AG08396 (cell line): Measurements from ENCODE around the gene ROBO2.

Experiments used
- DNase-seq: peaks from one replicate; pipeline ENCODE4 v3.0.0; 2012; ENCODE audit warnings: low spot score, mixed read lengths

The ROBO2 gene

DNA sequence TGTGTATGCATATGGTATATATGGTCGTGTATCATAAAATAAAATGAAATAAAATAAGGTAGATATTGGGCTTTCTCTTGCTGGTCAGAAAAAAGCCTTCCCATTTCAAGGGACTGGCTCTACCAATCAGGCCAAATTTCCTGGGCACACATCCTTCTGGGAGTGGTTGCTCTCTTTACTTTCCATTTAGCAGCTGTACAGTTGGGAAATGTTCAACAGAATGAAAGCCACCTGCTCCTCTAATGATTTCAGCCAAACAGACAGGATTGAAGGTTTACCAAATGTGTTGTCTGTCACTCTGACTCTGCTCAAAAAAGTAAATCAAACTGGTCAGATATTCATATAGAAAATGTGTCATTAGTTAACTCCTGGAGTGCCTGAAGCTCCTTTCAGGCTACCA is 380.4 kb downstream of the ROBO2 start:
- DNase-seq, result no peak

DNA sequence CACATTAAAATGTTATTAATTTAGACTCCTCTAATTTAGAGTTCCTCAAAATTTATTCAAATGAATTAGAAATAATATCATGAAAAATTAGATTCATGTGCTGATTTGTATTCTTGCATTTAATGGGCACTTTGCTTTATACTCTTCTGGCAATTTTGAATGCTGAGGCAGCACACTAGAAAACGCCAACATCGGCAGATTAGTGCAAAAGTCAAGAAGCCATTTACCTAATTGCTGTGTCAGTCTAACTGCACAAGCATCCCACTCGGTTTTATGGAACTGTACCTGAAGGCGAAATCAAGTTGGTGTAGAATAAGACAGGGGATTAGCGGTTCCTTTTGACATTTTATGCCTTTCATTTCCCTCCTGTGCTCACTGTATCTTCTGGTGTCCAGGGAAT is 382.0 kb downstream of the ROBO2 start:
- DNase-seq, result no peak

DNA sequence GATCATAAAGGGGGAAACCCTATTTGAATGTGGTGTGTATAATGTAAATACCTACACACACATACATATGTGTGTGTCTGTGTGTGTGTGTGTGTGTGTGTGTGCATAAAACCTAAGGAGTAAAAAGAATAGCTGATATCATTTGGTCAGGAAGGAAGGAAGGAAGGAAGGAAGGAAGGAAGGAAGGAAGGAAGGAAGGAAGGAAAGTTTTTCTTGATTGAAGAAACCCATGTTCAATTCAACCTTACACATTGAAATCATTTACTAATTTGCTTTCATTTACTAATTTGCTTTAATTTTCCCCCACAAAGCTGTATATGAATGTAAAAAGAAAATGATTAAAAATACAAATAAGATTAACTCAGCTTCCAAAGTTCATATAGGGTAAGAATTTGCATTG is 386.6 kb downstream of the ROBO2 start:
- DNase-seq, result no peak

DNA sequence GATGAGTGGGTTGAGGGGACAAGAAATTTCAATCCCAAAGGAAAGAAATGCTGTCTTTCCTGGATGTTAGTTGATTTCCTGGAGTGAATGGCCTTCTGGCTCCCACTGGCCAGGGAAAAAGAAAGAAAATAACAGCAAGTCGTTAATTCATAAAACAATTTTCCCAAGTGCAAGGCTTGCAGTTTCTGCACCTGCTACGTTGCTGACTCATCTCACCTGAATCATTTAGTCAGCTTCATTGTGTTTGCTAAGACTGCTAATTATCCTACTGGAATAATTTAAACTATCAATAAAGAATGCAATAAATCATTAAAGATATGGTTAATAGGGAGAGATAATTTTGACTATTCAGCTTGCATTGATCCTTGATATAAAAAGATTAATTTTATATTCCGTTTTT is 387.6 kb downstream of the ROBO2 start:
- no peak for DNase-seq

DNA sequence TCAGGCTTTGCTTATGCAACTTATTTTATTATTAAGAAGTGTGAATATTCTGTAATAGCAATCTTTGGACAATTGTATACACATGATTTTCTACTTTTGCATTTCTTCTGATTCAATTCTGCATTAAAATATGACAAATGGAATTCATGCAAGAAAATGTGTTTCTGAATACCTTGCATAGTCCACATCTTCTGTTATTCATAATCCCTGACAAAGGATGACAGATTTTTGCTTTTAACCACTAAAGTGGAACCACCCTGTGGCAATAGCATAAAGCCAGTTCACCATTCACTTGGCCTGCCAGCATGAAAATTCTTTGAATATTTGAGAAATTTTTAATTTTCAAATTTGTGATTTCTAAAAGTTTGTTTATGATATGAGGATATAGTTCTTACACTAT is 397.0 kb downstream of the ROBO2 start:
- DNase-seq, result no peak

DNA sequence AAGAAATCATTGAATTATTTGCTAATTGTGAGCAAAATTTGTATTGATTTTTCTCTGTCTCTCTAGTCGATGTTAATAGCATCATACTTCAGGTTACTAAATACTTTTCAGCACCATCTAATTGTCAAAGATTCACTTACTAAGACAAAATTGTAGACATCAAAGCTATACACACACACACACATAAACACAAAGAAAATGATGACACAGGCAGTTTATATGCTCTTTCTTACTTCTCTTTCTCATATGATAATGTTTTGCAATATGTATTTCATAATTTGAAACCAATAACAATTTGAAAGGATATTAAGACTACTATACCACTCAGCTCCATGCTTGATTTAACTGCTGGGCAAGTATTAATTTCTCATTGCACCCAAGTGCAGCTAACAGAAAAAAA is 406.2 kb downstream of the ROBO2 start:
- DNase-seq, result no peak

DNA sequence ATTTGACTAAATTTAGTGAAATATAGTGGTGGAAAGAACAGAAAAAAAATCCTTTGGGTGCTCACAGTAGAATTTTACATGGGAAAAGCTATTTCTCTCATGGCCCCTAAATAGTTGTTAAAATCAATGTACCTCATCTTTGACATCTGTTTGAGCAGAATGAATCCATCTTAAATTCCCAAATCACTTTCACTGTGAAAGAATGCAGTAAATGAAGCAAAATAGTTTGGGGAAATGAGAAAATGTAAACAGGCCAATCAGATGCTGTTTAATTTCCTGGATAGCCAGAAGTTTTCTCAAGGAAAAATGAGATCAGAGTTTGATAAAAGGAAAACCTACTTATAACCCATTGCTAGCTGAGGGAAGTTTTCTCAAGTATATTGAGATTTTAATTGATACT is 406.9 kb downstream of the ROBO2 start:
- no peak for DNase-seq

DNA sequence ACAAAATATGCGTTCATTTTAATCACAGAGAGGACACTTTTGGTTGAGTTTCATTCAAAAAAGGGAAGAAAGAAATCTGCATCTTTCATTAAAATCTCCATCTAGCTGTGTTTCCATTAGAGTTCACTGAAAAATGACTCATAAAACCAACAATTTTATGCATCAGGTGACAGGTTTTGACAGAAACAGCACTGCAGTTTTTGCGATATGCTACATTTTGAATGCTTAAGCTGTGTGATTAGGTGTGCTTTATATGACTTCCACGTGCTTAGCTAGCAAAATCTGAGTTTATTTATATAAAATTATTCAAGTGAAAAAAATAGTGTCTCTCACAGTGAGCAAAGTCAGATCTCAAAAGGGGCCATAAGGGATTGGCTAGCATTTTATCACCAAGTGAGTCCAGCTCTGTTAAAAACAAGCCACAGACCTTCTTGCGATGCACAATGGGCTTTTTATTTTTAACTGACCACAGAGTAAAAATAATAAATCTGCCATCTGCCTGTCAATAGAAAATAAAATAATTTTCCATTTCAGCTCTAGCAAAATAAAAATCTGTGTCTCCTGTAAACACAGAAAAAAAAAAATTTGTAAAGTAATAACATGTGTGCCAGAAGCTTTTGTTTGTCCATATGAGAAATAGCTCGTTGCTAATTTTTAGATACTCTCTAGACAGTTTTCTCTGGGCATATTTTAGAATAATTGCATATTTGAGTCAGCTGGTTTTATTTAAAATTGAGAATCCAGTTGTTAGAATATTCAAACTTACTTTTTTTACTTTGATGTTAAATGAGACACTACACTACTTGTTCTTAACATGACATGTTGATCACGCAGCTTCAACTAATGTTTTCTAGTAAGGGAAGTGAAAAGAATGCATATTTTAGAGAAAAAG is 409.8 kb downstream of the ROBO2 start:
- DNase-seq, result no peak

DNA sequence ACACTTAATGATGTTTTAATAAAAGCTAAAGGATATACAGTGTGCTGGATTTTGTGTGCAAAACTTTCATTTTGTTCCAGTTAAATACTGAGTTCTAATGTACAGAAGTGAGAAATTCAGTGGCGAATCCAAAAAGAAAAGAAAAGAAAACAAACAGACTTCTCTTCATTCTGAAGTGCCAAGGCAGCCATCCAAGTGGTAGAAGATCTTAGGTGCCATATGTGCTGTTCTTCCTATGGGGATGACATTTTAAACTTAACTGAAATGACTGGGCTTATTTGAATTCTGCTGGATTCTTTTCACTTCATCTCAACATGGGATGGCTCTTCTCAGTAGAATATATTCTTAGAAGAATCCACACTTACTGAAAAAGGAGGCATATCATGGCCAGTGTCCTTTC is 416.5 kb downstream of the ROBO2 start:
- DNase-seq, result no peak

DNA sequence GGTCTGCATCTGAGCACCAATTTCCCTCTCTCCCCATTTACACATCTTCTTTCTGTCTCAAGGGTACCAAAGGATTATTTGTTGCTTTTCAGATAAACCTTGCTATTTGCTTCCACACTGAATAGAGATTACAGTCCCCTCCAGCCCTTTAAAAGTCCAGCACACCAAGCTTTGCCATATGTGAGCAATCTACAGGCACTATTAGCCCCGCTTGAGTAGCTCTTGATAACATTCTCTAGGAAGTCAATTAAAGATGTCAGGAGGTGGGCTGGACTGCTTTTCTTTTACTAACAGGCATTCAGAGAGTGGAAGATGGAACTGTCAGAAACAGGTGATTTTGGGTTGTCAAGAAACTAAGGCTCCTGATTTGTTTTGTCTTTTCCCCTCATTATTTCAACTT is 417.0 kb downstream of the ROBO2 start:
- no peak for DNase-seq

DNA sequence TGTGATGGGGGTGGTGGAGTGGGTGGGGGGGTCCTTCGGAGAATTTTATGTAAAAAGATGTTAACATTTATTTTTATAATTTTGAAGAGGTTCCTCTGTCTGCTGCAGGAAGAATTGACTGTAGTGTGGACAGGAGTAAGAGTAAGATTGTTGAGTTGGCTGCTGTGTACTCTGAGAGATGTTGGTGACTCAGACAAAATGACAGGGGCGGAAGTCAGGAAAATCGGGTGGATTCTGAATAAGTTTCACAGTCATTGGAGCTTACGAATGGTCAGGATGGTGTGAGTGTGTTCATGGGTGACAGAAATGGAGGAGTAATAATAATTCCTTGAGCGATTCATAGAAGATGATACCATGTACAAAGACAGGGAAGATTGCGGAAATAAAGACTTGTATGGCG is 420.0 kb downstream of the ROBO2 start:
- no peak for DNase-seq

DNA sequence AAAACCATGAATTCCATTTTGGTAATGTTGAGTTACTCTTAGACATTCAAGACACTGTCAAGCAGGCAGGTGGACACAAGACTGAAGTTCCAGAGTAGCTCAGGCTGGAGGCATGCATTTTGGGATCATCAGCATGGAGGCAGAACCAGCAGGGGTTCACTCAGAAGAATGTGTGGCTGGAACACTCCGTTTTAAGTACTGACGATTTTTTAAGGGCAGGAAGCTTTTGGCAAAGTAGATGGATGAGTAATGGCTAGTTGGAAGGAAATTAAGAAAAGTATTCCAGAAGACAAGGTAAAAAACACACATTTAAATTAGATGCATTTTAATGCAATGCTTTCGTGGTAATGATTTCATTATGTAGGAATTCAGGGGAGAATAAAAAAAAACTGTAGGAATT is 420.4 kb downstream of the ROBO2 start:
- no peak for DNase-seq

DNA sequence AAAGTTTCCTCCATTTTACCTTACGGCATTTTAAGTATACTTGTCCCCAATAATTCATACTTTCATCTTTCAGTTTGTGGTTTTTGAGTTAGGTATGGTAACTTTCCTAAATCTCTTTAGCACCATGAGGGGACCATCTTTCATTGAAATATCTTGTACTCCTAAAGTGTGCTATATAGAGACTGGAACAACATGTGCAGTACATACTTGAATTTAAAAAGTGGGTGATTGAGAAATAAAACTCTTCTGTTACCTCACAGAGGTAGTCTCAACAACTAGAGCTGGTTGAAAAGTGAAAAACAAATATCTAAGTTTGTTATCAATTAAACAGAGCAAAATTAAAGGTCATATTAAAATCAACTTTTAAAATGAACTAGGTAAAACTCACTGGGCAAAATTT is 423.1 kb downstream of the ROBO2 start:
- no peak for DNase-seq

DNA sequence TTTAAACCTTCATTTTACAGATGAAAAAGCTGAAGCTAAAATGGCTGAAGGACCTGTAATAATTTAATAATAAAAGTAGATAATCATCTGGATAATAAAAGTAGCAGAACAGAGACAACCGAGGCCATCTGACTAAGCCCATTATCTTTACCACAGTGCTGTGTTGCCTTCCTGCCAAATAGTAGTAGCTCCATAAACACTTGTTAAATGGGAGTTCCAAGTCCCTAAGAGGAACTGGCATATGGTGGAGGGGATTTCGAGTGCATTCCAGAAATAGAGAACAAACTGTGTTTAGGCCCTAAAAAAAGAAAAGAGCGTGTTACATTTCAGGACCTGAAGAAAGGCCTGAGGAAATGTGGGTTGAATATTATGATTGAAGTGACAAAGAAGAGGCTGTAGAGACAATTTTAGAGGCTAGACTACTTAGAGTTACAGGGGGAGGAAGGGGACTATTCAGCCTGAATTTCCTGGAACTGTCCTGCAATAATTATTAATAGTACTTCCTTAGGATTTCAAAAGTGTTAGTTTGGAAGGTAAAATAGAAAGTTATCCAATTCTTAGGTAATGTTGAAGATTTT is 424.3 kb downstream of the ROBO2 start:
- DNase-seq, result no peak

DNA sequence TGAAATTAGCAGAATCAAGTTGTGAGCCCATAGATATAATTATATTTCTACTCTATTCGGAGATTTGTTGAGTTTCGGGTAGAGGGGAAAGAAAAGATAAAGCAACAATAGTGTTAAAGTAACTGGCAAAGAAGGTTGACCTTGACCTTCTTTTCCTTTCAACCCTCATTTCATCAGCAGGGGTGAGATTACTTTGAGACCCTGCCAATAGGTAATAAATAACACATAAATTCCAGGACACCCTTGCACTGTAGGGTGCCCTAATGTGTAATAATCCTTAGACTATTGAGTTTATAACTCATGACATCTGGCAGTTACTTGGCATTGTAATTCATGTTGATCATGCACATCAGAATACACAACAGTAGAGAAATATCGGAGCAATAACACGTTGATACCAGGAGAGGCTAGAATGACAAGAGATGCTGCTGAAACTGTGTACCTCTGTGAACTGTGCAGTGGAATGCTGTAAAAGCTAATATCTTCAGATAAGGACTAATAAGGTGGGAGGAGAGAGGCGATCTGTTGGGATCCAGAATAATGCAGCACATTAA is 426.7 kb downstream of the ROBO2 start:
- no peak for DNase-seq

DNA sequence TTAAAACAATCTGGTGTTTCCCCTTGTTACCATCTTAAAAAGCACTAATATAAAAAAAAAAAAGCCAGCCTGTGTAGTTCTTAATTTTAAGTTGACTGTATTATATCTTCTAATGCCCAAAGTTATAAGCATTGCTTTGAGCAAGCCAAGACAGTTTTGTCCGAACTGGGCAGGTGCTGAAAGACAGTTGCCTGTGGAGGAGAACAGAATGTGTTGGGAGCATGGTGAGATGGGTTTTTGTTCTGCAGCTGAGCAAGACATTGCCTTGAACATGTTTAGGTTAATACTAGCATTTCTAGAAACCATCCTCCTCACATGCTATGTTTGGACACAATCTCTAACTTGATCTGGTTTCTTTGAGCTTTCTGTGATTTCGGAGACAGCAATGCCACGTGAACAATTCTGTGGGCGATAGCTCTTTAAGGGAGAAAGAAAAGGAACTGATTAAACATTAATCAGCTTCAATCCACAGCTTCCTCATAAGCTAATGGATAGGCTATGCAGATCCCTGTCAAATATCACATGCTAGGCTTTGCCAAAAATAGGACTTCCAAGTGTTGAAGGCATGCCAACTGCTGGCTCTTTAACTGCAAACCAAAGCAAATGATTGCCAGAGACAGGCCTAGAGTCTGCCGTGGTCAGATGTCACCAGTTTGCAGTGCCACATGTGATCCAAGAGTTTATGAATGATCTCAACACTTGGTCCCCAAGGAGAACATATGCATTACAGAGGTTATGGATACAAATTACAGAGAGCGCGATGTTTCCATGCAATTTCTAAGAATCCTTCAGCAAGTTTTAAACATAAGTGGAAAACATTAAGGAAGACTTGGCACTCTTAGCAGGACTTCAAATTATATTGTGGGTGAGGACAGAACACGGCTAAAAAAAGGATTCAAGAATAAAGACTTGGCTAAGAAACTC is 428.1 kb downstream of the ROBO2 start:
- DNase-seq, result no peak

DNA sequence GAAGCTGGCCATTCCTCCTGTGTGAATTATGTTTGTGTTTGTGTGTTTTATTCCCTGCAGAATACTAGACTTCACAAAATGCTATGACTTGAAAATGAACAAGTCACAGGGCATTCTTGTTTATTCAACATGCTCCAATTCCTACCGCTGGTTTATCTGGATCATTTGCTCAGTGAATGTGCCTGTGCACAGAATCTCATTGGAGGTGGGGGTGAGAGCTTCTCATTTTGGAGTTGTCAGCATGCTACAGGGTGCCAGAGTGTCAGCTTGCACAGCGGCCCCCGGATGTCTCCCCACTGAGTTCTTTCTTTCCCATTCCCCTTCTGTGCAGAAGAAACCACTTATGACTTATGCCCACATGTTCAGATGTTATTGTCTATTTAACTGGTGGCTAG is 428.7 kb downstream of the ROBO2 start:
- DNase-seq, result no peak

DNA sequence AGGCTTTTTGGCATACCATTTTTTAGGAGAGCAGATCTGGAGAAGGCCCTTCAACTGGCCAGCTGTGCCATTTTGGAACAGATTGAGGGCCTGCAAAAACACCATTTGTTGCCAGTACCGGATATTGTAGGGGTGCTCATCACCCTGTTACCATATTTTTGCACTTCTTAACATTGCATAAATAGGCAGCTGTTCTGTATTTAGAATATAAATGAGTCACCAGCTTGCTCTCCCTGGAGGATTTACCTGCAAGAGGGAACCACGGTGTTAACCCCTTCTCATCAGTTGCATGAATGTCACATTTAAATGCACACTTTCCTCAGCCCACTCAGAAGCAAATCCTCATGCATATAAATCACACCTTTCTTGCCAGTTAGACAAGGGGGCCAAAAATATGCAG is 435.6 kb downstream of the ROBO2 start:
- no peak for DNase-seq

DNA sequence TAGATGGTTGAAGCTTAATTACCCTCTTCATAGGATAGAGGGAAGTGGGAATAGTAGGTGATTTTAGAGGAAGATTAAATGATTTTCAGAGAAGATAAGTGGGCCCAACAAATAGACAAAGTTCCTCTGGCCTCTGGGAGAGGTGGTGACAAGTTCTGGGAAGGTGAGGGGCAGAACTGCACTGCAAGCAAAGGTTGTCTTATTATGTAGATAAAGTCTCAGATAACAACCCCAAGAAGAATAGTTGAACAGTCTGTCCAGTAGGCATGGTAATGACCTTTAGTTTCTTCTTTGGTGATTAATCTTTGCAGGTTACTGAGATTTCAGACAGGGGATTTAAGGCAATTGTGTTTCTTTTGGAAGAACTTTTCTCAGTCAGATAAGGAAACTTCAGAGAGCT is 439.1 kb downstream of the ROBO2 start:
- no peak for DNase-seq

DNA sequence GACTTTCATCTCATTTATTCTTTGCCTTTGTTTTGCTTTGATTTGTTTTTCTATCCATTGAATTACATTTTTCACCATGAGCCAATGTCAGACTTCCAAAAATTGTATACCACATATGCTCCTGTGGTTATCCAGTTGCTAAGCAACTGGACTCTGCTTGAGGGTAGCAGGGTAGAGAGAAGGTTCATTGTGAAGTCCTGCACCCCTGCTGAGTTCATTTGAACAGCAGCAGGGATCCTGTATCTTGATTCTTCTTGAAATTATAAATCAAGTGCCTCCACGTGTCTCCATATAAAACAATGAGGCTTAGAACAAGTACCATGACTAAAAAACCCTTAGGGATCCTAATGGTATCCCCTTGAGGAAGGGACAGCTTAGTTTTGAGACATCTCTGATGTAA is 449.3 kb downstream of the ROBO2 start:
- DNase-seq, result no peak

DNA sequence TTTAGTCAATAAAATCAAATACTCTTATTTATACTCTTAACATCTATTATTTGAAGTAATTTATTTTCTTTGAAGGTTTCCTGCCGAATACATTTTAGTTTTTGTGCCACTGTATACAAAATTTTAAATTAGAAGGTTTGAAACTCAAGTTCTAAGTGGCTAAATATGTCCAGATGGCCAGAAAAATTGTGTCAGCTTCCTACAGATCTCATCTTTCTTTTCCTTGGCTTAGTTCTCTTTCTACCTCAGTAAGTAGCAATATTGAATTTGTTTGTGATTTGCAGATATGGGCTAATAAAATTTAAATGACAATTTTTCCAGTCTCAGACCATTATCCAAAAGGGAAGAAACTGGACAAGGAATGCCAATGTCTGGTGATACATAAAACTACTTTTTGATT is 452.1 kb downstream of the ROBO2 start:
- DNase-seq, result no peak

DNA sequence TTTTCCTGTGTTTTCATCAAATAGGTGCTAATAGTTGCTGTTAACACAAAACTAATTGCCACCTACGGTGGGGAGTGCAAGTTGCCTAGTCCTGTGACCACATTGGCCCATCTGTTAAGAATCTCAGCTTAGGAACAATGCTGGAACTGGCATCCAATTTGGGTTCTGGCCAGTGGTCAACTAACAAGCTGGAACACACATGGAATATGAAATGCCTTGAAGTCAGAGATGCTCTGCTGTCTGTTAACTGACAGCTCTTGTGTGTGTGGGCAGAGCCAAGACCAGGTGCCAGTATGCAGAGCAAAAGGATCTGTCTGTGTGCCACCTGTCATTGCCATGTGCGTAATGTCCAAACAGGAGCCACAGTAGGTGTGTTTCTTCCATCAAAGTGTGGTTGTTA is 460.8 kb downstream of the ROBO2 start:
- no peak for DNase-seq

DNA sequence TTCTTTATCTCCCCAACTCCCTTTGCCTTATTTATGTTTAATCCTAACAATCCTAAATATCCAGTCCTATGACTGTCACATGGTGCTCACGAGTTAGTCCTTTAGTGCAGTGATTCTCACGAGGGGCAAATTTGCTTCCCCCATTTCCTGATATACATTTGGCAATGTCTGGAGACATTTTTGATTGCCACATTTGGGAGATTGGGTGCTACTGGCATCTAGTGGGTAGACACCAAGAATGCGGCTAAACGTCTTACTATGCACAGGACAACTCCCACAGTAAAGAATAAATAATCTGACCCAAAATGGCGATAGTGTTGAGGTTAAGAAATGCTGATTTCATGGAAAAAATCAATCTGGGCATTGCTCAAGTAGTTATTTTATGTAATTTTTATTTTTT is 466.5 kb downstream of the ROBO2 start:
- no peak for DNase-seq
